RWPE2 (cell line): ENCODE results near the gene WWOX.

ENCODE experiments used
- ATAC-seq: fragments of 200-7000 bp; cut with Tn5 transposase; 3 replicates; pipeline ENCODE4 v1.9.1; 2021; ENCODE audit warnings: low read depth
- DNase-seq: peaks from one replicate; pipeline ENCODE4 v3.0.0-alpha.2; 2020; ENCODE audit warnings: low spot score
- H3K27ac ChIP-seq: fragments of 450-650 bp; 2 replicates; pipeline ENCODE4 v1.5.1; 2017; ENCODE audit warnings: mild to moderate bottlenecking; ENCODE audit not compliant: poor library complexity, severe bottlenecking
- H3K27me3 ChIP-seq: fragments of 250-450 bp; sonication (Bioruptor Pico); 2 replicates; pipeline ENCODE4 v1.5.1; 2021; ENCODE audit warnings: mild to moderate bottlenecking, moderate library complexity; ENCODE audit not compliant: insufficient read depth, poor library complexity, severe bottlenecking
- H3K36me3 ChIP-seq: fragments of 250-450 bp; sonication (Bioruptor Pico); 2 replicates; pipeline ENCODE4 v1.5.1; 2020; ENCODE audit warnings: low read depth, mild to moderate bottlenecking, moderate library complexity
- H3K4me1 ChIP-seq: fragments of 250-450 bp; sonication (Bioruptor Pico); 2 replicates; pipeline ENCODE4 v1.5.1; 2021; ENCODE audit warnings: mild to moderate bottlenecking, moderate library complexity; ENCODE audit not compliant: insufficient read depth, poor library complexity, severe bottlenecking
- H3K4me3 ChIP-seq: fragments of 250-450 bp; sonication (Bioruptor Pico); 2 replicates; pipeline ENCODE4 v1.5.1; 2021; ENCODE audit warnings: mild to moderate bottlenecking, moderate library complexity; ENCODE audit not compliant: severe bottlenecking
- H3K9me3 ChIP-seq: fragments of 250-450 bp; sonication (Bioruptor Pico); 2 replicates; pipeline ENCODE4 v1.5.1; 2021; ENCODE audit warnings: mild to moderate bottlenecking, moderate library complexity; ENCODE audit not compliant: severe bottlenecking
- CTCF ChIP-seq: fragments of 450-650 bp; IDR thresholded peaks from one replicate; pipeline ENCODE4 v1.5.1; 2017; ENCODE audit warnings: mild to moderate bottlenecking, moderate library complexity; ENCODE audit not compliant: poor library complexity, severe bottlenecking

WWOX gene

GRCh38 chr16:79155471-79155870 is 1056.0 kb downstream of the WWOX start:
- Histone ChIP-seq H3K4me1 (no peaks in the 10 kb centered on the region), H3K27me3 (no peaks in the 10 kb centered on the region), H3K4me3 (no peak overlapping the region), H3K27ac (no peak overlapping the region), H3K9me3 (no peaks in the 10 kb centered on the region), H3K36me3 (no peaks in the 10 kb centered on the region)
- ATAC-seq (no peak), DNase-seq (no peak)
- no peak for TF ChIP-seq CTCF

DNA sequence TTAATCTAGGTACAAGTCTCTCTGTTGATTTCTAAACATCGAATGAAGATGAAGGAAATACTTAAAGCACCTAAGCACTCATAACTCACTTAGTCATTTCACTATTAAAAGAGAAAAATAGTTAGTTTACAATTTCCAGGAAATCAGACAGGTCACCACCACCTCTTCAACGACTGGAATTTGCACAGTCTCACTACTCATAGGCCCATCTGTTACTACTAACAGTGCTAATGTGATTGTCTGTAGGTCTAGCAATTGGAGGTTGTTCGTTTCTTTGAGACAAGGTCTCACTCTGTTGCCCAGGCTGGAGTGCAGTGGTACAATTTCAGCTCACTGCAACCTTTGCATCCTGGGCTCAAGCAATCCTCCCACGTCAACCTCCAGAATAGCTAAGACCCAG is 1056.5 kb downstream of the WWOX start:
- Histone ChIP-seq H3K4me3 (no peak overlapping the region), H3K9me3 (no peaks in the 10 kb centered on the region), H3K4me1 (no peaks in the 10 kb centered on the region), H3K27me3 (no peaks in the 10 kb centered on the region), H3K27ac (no peak overlapping the region), H3K36me3 (no peaks in the 10 kb centered on the region)
- TF ChIP-seq CTCF = no peak
- no peak for ATAC-seq
- no peak for DNase-seq

DNA sequence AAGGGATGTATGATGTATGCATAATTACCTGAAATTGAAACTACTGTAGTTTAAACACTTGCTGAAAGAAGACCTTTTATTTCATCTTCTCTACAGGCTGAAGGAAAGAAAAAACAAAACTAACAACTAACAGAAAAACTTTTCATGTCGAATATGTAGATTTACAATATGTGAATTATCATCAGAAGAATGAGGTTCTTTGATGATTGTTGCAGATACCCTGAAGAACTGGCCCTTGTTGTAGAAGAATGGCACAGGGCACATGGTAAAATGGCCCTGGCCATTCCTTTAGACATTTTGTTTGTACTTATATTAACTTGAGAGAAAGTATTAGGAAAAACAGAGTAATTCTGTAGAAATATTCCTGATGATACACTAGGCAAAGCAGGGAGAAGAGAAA is 1057.3 kb downstream of the WWOX start:
- Histone ChIP-seq H3K4me3 (no peak overlapping the region), H3K36me3 (no peaks in the 10 kb centered on the region), H3K9me3 (no peaks in the 10 kb centered on the region), H3K27ac (no peak overlapping the region), H3K27me3 (no peaks in the 10 kb centered on the region), H3K4me1 (no peaks in the 10 kb centered on the region)
- no peak for TF ChIP-seq CTCF
- DNase-seq (no peak), ATAC-seq (no peak)

DNA sequence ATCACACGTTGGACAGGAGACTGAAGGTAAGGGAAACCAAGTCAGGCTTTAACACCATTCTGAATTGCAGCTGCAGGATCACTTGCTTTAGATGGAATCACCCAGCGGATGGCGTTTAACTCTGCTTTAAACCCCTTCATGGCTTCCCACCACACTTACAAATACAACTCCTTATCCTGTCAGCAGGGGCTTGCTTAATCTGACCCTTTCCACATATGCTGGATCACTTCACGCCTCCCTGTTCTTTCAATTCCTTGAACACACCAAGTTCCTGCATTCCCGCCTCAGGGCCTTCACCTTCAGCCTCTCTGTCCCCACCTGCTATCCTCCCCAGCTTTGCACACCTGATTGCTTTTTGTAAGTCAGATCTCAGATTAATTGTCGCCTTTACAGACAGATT is 1058.9 kb downstream of the WWOX start:
- ATAC-seq = no peak
- DNase-seq = no peak
- no peaks in the 10 kb centered on the region for H3K36me3 ChIP-seq

More for the DNA sequence above, 1058.9 kb downstream of the WWOX start:
- TF ChIP-seq CTCF = no peak
- H3K27ac ChIP-seq = no peak overlapping the region
- no peaks in the 10 kb centered on the region for H3K27me3 ChIP-seq
- H3K9me3 ChIP-seq = no peaks in the 10 kb centered on the region
- H3K4me1 ChIP-seq = no peaks in the 10 kb centered on the region
- no peak overlapping the region for H3K4me3 ChIP-seq
